ENCODE data around the gene CCSAP.
"Not testable (repeated sequence)": the region's sequence is repeated elsewhere in the genome, so short reads cannot be mapped to it uniquely, and the experiment has no call there.

The CCSAP gene, protein sequence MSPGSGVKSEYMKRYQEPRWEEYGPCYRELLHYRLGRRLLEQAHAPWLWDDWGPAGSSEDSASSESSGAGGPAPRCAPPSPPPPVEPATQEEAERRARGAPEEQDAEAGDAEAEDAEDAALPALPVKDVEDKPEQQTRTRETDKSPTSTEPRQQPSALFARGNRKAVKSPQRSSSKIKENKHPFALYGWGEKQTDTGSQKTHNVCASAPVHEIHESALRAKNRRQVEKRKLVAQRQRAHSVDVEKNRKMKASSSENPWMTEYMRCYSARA

DNA sequence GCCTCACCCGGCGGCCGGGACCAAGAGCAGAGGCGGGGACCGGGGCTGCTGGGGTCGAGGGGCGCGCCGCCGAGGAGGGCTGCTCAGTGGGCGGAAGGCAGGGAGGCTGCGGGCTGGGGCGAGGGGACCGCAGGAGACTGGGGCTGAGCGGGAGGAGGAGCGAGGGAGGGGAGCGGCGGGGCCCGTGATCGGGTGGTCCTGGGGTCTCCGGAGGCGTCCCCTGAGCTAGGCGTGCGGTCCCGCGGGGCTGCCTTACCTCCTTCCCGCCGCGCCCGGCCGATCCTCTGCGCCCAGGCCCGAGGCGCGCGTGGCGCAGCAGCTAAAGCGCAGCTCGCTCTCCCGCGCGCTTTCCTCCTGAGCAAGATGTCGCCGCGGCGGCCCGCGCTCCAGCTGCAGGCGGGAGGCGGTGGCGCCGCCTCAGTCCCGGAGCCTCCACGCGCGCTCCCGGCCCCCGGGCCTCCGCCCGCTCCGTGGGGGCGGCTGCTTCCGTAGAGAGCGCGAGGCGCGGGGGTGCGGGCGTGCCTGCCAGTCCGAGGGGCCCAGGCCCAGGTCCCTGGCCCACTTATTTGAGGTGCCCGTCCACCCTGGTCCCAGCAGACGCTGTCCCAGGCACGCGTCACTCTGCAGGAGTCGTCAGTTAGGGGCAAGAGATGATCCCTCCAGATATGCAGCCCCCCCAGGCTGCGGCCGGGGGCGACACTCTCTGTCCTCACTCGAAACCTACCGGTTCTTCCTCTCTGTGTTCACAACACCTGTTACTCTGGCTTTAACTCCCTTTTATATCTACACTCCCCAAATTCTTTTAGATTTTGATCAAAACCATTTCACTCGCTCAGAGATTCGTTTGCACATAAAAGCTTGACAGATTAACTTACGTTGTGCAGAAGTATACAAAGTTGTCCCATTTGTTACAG, at the start of gene CCSAP:
Gene CCSAP (minus strand): TSS at position 392 of the 914 bp plus-strand sequence. CDS start 582 bp downstream, outside the sequence.
- DNase-seq, result peak; percentile 92

DNA sequence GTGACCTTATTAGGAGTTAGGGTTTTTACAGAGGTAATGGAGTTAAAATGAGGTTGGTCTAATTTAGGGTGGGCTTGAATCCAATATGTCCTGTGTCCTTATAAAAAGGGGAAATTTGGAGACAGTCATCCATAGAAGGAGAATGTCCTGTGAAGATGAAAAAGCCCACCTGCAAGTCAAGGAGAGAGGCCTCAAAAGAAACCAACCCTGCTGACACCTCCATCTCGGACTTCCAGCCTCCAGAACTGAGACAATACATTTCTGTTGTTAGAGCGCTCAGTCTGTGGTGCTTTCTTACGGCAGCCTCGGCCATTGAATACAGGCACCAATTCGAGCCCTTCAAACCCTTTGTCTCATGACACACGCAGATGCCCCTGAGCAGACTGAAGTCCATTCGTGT, 47.3 kb upstream of the CCSAP start:
- DNase-seq, result no peak

DNA sequence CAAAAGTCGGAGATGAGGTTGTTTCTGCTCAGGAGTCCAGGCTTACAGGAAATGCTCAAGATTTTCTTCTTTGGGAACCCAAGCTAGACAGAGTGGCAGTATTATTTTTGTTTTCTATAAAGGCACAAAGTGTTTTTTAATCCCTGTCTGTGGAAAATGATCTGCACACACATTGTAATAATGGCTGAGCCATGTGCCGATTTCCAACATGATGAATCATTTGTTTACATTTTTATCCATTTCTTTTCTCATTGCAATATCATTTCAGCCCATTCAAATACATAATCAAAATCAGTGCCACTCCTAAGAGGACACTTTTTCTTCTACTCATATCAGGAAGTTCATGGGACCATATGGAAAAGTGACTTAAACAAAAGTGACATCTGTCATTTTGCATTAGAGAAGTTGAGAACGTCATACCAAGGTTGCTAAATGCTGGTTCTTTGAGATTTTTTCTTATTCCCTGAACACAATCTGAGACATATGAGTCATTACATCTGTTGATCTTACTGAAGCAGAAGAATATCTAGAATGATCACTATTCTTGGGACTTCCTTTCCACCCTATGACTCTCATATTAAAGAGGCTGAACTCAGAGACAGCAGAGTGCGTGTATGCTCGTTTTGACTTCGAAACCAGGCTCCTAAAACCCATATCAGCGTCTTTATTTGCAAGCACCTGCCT, 46.2 kb upstream of the CCSAP start:
- no peak for DNase-seq

DNA sequence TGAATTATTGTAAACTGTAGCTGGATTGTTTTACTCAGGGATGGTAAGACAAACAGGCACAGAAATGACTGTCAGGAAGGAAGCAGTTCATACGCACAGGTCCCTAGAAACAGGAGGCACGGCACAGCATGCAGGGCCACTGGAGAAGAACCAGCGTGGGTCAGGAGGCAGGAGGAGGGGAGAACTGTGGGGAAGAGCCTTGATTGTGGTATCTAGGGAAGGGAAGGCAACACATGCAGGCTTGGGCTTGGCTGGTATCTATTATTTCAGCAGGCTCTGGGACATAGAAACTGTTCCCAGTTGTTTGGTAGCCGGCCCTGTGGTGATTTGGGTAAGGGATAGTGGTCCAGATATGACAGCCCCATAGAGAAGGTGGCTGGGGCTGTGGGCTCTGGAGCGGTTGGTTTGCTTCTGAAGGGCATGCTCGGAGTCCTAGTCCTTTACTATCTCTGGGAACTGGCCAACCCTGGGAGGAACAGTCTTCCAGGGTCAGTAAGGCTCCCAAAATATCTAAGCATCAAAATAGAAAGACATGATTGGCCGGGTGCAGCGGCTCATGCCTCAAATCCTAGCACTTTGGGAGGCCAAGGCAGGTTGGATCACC, 43.1 kb upstream of the CCSAP start:
- DNase-seq, result no peak

DNA sequence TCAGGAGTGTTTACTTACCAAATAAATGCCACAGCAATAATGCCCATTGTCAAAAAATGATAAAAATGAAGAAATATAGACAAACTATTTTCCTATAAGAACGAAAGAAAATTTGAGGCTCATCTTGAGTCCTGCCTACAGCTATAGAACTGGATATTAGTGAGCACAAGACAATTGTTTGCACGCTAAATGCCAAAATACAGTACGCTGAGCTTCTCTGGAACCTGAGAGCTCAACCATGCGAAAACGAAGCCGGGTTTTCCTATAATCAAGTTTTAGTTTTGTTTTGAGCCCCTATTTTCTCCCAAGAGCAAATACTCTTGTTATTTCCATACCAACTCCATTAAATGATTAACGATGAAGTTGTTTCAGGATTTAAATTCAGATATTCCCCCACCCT, 42.0 kb upstream of the CCSAP start:
- no peak for DNase-seq

DNA sequence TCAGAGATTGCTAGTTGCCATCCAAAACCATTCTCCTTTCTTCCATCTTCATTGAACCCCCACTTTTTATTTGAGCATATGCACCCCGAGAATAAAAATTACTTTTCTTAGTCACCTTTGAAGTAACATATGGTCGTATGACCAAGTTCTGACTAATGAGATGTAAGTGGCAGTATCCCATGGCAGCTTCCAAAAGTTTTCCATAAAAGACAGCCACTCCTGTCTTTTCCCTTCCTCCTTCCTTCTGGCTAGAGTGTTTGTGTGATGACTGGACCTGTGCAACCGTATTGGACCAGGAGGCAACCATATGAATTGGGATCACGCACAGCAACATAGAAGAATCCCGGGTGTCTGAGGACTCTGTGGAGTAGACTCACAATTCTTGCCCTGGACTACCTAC, 41.1 kb upstream of the CCSAP start:
- no peak for DNase-seq

DNA sequence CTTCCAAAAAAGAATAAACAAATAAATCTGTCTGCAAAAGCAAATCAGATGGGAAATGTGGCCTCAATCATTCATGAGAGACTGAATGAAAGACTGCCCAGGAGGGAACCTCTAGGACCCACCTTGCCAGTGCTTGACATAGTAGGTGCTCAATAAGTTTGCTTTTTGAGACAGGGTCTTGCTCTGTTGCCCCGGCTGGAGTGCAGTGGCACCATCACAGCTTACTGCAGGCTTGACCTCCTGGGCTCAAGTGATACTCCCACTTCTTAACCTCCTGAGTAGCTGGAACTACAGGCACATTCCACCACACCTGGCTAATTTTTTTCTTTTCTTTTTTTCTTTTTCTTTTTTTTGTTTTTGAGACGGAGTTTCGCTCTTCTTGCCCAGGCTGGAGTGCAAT, 40.3 kb upstream of the CCSAP start:
- no peak for DNase-seq

DNA sequence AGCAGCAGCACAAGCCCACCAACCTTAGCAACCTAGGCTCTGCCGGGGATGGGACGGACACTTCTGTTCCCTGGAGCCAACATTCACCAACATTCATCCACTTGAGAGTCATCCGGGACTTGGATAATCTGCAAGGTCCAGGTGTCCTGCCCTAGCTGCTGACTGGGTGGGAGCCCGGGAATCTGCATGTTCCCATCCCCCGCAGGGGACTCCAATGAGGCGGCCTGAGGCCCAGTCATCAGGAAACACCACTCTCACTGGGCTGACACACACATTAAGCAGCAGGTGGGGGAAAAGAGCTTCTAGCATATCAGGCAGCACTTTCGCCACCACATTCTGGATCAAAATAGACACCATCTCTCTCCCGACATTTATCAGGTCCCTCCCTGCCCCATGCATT, 38.4 kb upstream of the CCSAP start:
- peak; percentile 61 for DNase-seq

DNA sequence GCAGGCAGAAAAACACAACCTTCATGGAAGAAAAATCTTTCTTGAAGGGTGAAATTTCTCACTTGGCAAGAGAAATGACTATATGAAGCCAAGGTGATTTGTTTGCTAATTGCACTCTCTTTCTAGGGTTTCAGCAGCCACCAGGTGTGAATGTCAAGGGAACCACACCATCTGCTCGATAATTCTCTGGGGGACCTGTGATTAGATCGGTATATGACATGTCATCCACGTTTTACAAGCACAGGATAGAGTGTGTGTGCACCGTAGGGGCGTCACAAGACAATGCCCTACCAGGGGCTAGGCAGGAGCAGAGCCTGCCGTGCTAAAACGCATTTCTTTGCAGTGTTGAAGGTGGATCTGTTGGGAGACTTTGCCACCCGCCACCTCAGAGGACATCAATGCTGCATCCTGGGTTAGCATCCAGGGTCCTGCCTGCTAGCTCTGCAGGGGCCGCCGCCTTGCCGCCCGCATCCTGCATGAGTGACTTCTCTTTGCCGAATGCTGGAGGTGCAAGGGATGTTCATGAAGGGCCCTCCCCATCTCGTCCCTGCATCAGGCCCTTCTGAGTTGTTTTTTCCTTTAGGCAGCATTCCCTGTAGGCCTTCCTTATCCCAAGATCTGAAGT, 37.8 kb upstream of the CCSAP start:
- DNase-seq, result no peak

DNA sequence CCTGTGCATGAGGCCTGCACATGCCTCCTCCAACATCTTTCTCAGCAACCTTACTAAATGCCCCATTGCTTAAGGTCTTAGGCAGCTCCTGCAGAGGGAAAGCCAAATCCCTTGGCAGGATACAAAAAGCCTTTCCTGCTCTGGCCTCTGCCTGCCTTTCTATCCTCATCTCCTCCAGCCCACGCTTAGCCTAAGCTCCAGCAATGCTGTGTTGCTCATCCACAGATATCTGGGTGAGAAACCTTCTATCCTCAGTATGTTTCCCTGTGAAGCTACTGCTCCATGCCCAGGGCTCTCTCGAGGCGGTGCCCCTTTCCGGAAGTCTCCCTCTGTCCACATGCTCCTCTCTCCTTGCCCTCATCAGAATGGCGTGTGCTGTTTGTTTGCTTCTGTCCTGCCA, 37.0 kb upstream of the CCSAP start:
- DNase-seq, result no peak

DNA sequence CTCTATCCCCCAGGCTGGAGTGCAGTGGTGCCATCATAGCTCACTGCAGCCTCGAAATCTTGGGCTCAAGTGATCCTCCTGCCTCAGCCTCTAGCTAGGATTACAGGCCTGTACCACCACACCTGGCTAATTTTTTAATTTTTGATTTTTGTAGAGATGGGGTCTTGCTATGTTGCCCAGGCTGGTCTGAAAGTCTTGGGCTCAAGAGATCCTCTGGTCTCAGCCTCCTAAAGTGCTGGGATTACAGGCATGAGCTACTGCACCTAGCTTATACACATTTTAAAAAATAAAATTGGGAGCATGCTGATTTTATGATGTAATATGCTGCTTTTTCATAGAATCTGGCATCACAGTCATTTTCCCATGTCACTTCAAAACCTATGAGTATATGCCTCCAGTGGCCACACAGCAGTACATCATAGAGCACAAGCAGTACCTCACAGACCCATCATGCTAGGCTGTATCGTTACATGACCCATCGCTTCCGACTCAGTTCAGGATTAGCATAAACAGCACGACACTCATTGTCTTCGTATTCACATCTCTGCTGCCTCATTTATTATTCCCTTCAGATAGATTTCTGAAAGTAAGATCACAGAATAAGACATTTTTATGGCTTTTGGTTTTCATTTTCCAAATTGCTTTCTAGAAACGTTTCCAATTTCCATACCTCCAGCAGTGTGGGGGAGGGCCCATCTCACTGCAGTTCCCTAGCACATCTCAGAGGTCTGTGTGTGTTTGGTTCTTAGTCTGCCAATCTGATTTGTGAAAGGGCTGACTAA, 35.9 kb upstream of the CCSAP start:
- no peak for DNase-seq

DNA sequence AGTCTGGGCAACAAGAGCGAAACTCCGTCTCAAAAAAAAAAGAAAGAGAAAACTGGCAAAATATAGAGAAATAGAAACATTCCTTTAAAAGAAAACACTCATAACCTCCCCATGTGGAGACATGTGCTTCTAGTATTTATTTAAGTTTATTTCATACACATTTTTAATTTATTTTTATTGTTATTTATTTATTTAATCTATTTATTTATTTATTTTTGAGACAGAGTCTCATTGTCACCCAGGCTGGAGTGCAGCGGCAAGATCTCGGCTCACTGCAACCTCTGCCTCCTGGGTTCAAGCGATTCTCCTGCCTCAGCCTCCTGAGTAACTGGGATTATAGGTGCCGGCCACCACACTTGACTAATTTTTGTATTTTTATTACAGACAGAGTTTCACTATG, 35.2 kb upstream of the CCSAP start:
- not testable (repeated sequence) for DNase-seq

DNA sequence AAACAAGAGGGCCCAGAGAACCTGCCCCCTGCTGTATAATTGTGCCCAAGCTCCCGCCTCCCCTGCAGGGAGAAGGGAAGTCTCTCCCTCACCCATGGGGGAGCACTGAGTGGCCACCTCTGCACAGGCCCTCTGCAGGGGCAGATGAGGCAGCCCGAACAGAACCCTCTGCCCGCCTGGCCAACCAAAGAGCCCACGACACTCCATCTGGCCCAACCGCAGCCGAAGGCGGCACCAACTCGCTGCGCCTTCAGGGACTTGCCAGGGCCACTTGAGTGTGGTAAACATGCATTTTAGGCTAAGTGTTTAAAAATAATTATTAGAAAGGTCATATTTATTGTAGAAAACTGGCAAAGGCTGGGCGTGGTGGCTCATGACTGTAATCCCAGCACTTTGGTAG, 34.6 kb upstream of the CCSAP start:
- DNase-seq, result no peak

DNA sequence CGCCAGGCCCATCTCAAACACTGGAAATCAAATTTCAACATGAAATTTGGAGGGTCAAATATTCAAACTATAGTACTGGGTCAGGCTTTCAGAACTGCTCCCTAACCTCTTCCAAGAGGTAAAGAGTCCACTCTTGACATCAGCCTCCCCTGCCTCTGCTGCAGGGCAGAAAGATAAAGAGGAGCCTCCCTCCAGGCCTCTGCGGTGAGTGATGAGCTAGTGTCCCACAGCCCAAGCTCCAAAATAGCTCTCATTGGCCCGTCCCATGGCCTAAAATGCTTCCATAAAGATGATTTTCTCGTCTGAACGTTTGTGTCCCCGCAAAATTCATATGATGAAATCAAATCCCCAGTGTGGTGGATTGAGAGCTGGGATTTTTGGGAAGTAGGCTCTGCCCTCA, 33.7 kb upstream of the CCSAP start:
- no peak for DNase-seq

DNA sequence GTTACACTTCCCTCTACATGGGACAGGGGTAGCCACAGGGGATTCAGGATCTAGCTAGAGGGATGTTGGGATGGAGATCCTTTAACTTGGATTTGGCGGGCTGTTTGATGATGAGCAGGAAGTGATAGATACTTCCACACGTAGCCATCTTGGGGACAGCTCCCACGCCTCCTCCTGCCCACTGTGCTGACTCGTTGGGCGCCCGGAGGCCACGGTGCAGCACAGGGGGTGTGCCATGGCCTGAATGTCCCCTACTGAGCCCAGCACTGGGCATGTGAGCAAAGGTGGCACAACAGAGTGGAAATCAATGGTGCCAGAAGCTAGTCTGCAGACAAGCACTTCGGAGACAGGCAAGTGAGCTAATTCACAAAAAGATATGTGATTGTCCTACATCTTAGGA, 31.6 kb upstream of the CCSAP start:
- DNase-seq, result no peak

DNA sequence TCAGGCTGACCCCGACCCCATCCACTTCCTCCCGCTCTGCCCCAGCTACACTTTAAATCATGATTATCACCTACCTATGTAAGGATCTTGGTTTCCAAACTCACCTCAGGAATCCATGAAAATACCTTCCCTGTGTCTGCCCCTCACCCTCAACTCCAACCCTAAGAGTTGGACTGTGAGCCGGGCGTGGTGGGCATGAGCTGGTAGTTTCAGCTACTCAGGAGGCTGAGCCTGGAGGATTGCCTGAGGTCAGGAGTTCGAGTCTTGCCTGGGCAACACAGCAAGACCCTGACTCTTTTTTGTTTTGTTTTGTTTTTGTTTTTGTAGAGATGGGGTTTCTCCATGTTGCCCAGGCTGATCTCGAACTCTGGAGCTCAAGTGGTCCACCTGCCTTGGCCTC, 30.5 kb upstream of the CCSAP start:
- DNase-seq, result no peak

DNA sequence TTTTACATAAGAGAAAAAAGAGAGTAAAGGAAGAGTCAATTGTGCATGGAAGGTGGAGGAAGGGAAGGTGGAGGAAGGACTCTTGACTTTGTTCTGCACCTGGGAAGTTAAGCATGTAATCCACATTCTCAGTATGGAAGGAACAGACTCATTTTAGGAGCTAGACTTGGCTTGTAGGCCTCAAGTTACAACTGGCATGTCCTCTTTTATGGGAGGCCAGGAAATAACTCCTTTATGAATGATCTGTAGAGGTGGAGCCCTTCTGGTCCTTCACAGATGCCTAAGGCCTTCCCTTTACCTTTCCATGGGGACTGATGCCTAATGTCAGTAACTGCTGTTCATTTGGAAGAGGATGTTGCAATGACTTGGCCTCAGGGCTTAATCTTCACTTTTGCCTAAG, 29.4 kb upstream of the CCSAP start:
- no peak for DNase-seq

DNA sequence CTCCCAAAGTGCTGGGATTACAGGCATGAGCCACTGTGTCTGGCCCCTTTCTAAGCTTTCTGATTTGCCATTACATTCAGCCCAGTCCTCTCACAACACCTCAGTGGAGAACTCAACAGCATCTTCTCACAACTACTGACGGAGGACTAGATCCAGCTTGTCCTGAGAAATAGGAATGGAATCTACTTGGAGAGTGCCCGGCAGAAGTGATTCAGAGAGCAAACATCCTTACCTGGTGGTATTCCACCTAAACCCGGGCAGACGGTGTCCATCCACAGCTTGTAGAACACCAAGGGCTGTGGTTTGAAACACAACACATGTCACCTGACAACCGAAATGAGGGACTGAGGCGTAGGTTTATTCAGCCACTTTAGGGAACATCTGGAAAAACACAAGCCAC, 28.8 kb upstream of the CCSAP start:
- peak; percentile 71 for DNase-seq

DNA sequence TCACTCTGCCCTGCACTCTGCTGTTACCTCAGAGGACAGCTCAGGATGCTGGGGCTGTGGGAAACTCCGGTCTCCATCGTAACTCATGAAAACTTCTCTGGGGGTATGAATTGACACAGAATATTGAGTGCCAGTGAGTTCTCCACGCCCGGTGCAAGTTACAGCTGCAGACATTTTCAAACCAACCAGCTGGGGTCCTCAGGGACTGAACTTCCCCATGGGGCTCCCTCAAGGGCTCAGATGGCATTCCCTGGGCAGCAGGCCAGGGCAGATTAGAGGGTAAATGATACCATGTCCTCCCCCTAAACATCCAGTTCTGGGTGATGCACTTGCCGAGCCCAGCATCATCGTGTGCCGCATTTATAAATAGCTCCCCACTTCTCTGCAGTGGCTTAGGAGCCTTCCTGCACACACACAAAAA, 27.8 kb upstream of the CCSAP start:
- DNase-seq, result no peak

DNA sequence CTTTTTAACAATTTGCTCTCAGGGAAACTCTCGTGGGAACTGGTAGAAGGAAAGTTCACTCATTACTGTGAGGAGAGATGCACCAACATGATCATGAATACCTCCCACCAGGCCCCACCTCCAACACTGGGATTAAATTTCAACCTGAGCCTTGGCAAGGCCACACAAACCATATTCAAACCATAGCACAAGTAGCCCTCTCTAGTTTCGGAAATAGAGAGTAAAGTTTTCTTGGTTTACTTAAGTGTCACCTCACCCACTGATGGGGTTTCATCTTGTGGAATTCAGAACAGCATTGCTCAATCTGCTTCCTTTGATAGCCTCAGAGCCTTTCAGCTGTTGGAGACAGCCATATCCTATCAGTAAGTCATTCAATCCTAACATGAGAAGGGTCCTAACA, 25.5 kb upstream of the CCSAP start:
- DNase-seq, result no peak

DNA sequence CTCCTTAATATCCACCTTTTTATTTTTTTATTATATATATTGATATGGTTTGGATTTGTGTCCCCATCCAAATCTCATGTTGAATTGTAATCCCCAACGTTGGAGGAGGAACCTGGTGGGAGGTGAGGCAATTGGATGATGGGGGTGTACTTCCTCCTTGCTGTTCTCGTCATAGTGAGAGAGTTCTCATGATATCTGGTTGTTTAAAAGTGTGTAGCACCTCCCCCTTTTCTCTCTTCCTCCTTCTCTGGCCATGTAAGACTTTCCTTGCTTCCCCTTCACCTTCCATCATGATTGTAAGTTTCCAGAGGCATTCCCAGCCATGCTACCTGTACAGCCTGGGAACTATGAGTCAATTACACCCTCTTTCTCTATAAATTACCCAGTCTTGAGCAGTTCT, 22.7 kb upstream of the CCSAP start:
- DNase-seq, result no peak
